ENCODE measurements around the gene STAT5B.

DNA sequence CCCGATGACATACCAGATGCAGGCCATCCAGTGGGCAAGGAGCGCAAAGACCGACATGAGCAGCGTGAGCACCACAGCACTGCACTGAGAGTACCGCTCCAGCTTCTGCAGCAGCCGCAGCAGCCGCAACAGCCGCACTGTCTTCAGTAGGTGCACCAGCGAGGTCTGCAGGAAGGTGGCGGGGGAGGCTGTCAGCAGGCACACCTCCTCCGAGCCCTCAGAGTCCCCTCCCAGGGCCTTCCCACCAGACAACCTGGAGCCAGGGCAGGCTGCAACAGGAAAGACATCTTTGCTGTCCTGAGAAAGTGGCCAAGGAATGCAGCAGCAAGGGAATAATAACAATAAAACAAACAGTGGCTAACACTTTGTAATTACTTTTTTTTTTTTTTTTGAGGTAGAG, 104.4 kb downstream of the STAT5B start:
- TF ChIP-seq, protein P1, sequence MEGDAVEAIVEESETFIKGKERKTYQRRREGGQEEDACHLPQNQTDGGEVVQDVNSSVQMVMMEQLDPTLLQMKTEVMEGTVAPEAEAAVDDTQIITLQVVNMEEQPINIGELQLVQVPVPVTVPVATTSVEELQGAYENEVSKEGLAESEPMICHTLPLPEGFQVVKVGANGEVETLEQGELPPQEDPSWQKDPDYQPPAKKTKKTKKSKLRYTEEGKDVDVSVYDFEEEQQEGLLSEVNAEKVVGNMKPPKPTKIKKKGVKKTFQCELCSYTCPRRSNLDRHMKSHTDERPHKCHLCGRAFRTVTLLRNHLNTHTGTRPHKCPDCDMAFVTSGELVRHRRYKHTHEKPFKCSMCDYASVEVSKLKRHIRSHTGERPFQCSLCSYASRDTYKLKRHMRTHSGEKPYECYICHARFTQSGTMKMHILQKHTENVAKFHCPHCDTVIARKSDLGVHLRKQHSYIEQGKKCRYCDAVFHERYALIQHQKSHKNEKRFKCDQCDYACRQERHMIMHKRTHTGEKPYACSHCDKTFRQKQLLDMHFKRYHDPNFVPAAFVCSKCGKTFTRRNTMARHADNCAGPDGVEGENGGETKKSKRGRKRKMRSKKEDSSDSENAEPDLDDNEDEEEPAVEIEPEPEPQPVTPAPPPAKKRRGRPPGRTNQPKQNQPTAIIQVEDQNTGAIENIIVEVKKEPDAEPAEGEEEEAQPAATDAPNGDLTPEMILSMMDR (IDR thresholded peaks at IDR 0.05 in 2 of 3, conservative IDR thresholded peaks at IDR 0.05 in 1 of 3; ENCODE audit: borderline replicate concordance in 1 of 3, insufficient read depth in 1 of 3, low read depth in 2 of 3, low read length in 2 of 3) = no peak
- TF ChIP-seq JUND (IDR thresholded peaks at IDR 0.05) = no peak
- TF ChIP-seq EZH2phosphoT487 (IDR thresholded peaks at IDR 0.05; ENCODE audit: borderline replicate concordance) = no peak
- TF ChIP-seq EGR1 (IDR thresholded peaks at IDR 0.05; ENCODE audit: low read depth) = no peak
- TF ChIP-seq SP1 (IDR thresholded peaks at IDR 0.05; ENCODE audit: low read depth) = no peak
- no peak for TF ChIP-seq POLR2AphosphoS5 (IDR thresholded peaks at IDR 0.05; ENCODE audit: low read depth, low read length)
- no peak for TF ChIP-seq POLR2A (IDR thresholded peaks at IDR 0.05; ENCODE audit: borderline replicate concordance, extremely low read depth, insufficient read depth, insufficient read length)
- no peak for TF ChIP-seq SIN3A (IDR thresholded peaks at IDR 0.05; ENCODE audit: low read depth)

All from HCT116 (cell line).